Suprapubic skin (tissue), 3 donors: ENCODE results near the gene PLXNA2.

Experiments used
- POLR2AphosphoS5 ChIP-seq, 3 donors: sonication (generic); formaldehyde crosslinking; IDR thresholded peaks; one replicate each; pipeline ENCODE4 v1.6.1; 2017; ENCODE audit warnings: antibody characterized with exemption in 3 of 3
- TF ChIP-seq, protein P1 (sequence below), 2 donors: fragments of 200-600 bp in 1 of 2; fragments of 450-650 bp in 1 of 2; sonication (generic) in 1 of 2; IDR thresholded peaks; one replicate each; pipeline ENCODE4 v1.5.1; 2016 to 2019; ENCODE audit warnings: antibody characterized with exemption in 2 of 2, mild to moderate bottlenecking in 1 of 2, moderate library complexity in 1 of 2

DNA sequence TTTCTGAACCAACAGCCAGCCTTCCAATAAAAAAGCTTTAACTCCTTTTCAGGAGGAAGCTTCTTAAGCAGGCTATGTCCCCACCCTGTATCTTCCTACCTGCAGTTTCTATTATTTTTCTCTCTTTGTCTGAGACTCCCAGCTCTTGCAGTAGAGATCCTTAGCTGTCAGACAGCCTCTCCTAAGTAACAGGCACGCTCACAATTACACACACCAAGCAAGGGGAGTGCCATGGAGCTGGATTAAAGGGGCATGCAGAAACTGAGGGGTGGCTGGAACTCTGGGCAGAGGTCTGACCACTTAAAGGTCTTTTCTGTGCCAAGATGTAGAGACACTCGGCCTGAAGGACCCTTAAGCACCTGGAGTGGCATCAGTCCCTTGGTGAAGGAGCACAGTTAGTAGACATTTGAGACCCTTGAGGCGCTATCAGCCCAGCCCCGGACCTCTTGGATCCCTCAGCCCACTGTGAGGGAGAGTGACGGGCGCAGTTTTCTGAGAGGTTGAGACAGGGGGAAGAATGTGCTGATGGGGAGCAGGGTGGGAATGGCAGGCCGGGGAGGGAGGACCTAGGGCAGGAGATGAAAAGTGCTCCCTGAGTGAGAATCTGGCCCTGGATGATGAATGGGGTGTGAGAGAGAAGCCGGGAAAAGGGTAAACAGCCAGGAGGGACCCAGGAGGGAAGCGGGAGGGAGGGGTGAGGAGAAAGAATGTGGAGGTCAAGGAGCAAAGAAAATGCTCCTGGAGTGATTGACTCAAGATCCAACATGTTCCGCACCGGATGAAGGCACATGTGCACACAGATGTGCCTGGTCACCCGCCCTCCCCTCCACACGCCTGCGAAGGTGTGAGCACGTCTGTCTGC, 13.3 kb downstream of the PLXNA2 start:
- no peak for TF ChIP-seq POLR2AphosphoS5 (IDR thresholded peaks at IDR 0.05)
- TF ChIP-seq, protein P1, sequence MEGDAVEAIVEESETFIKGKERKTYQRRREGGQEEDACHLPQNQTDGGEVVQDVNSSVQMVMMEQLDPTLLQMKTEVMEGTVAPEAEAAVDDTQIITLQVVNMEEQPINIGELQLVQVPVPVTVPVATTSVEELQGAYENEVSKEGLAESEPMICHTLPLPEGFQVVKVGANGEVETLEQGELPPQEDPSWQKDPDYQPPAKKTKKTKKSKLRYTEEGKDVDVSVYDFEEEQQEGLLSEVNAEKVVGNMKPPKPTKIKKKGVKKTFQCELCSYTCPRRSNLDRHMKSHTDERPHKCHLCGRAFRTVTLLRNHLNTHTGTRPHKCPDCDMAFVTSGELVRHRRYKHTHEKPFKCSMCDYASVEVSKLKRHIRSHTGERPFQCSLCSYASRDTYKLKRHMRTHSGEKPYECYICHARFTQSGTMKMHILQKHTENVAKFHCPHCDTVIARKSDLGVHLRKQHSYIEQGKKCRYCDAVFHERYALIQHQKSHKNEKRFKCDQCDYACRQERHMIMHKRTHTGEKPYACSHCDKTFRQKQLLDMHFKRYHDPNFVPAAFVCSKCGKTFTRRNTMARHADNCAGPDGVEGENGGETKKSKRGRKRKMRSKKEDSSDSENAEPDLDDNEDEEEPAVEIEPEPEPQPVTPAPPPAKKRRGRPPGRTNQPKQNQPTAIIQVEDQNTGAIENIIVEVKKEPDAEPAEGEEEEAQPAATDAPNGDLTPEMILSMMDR (IDR thresholded peaks at IDR 0.05) = no peak
